Activated CD4-positive, alpha-beta T cell treated with anti-CD3 and anti-CD28 coated beads, Interleukin-2, amount 50 U/mL, for 1 hour (primary cell): Measurements from ENCODE around the gene UBTD1.
"Not testable (repeated sequence)": the region's sequence is repeated elsewhere in the genome, so short reads cannot be mapped to it uniquely, and the experiment has no call there.

Experiments
- DNase-seq: peaks from one replicate; pipeline ENCODE4 v3.0.0-alpha.2; 2020

UBTD1 gene

GRCh38 chr10:97498841-97499560 lies at the start of gene UBTD1:
UBTD1 (plus strand) TSS chr10:97498924; CDS start chr10:97499204, 280 bp downstream.
- DNase-seq: peak; percentile 21

GRCh38 chr10:97450828-97451227 lies 47.9 kb upstream of the UBTD1 start:
- DNase-seq: no peak

- no peak for DNase-seq
Measured at GRCh38 chr10:97451605-97452004, 47.1 kb upstream of the UBTD1 start.

GRCh38 chr10:97452352-97452751 lies 46.4 kb upstream of the UBTD1 start:
- no peak for DNase-seq

- DNase-seq: no peak
Measured at GRCh38 chr10:97454330-97455036, 44.2 kb upstream of the UBTD1 start.

- no peak for DNase-seq
Measured at GRCh38 chr10:97456034-97456685, 42.6 kb upstream of the UBTD1 start.

- DNase-seq: no peak
Measured at GRCh38 chr10:97456686-97457065, 42.0 kb upstream of the UBTD1 start.

GRCh38 chr10:97459111-97459510 lies 39.6 kb upstream of the UBTD1 start:
- no peak for DNase-seq

GRCh38 chr10:97459933-97460332 lies 38.8 kb upstream of the UBTD1 start:
- no peak for DNase-seq

- no peak for DNase-seq
Measured at GRCh38 chr10:97462309-97462708, 36.4 kb upstream of the UBTD1 start.

GRCh38 chr10:97463363-97464132 lies 35.2 kb upstream of the UBTD1 start:
- peak; percentile 20 for DNase-seq

GRCh38 chr10:97464226-97464625 lies 34.5 kb upstream of the UBTD1 start:
- DNase-seq: no peak

GRCh38 chr10:97465982-97466381 lies 32.7 kb upstream of the UBTD1 start:
- DNase-seq: no peak

GRCh38 chr10:97466755-97467154 lies 32.0 kb upstream of the UBTD1 start:
- DNase-seq: no peak

GRCh38 chr10:97468162-97468561 lies 30.6 kb upstream of the UBTD1 start:
- DNase-seq: no peak

- not testable (repeated sequence) for DNase-seq
Measured at GRCh38 chr10:97468781-97469180, 29.9 kb upstream of the UBTD1 start.

- no peak for DNase-seq
Measured at GRCh38 chr10:97474918-97475317, 23.8 kb upstream of the UBTD1 start.

- DNase-seq: no peak
Measured at GRCh38 chr10:97475936-97476594, 22.7 kb upstream of the UBTD1 start.

GRCh38 chr10:97479410-97479809 lies 19.3 kb upstream of the UBTD1 start:
- not testable (repeated sequence) for DNase-seq

- DNase-seq: no peak
Measured at GRCh38 chr10:97479939-97480338, 18.8 kb upstream of the UBTD1 start.

- no peak for DNase-seq
Measured at GRCh38 chr10:97481071-97481470, 17.7 kb upstream of the UBTD1 start.

- DNase-seq: no peak
Measured at GRCh38 chr10:97482381-97482780, 16.3 kb upstream of the UBTD1 start.

GRCh38 chr10:97483506-97483905 lies 15.2 kb upstream of the UBTD1 start:
- no peak for DNase-seq
